ENCODE measurements around the gene RIPK1. TPM values are rescaled to one million over a fixed set of nuclear protein-coding genes. Genes with fewer than 3 reads are reported as not detected.
"Not testable (repeated sequence)": the region's sequence is repeated elsewhere in the genome, so short reads cannot be mapped to it uniquely, and the experiment has no call there.

The RIPK1 gene
- total RNA-seq, 1 donor from 2014 or later: 26.2 TPM

- no peak for DNase-seq (ENCODE audit: low spot score)
- no peak overlapping the region for H3K27ac Mint-ChIP-seq (ENCODE audit: unreplicated experiment)
- no peaks in the 10 kb centered on the region for H3K27me3 Mint-ChIP-seq (ENCODE audit: low read depth)
- TF ChIP-seq CTCF (IDR thresholded peaks at IDR 0.05): peak; percentile 70
- peaks cover 27% of the 10 kb centered on the region for H3K4me1 Mint-ChIP-seq (ENCODE audit: low read depth)
- no peak overlapping the region for H3K4me3 Mint-ChIP-seq (ENCODE audit: unreplicated experiment)
- no peaks in the 10 kb centered on the region for H3K9me3 Mint-ChIP-seq (ENCODE audit: low read depth)
- H3K36me3 Mint-ChIP-seq (ENCODE audit: low read depth): no peaks in the 10 kb centered on the region
Measured at GRCh38 chr6:3061501-3061941, 6.8 kb upstream of the RIPK1 start.

- not testable (repeated sequence) for H3K9me3 Mint-ChIP-seq (ENCODE audit: low read depth)
- peaks cover 40% of the 10 kb centered on the region for H3K4me1 Mint-ChIP-seq (ENCODE audit: low read depth)
Measured at GRCh38 chr6:3063340-3063732, 5.0 kb upstream of the RIPK1 start.

GRCh38 chr6:3063733-3064700 lies 4.3 kb upstream of the RIPK1 start:
- H3K4me1 Mint-ChIP-seq (ENCODE audit: low read depth): peaks cover 41% of the 10 kb centered on the region
- H3K9me3 Mint-ChIP-seq (ENCODE audit: low read depth): no peaks in the 10 kb centered on the region
- TF ChIP-seq CTCF (IDR thresholded peaks at IDR 0.05): peak; percentile 41
- H3K4me3 Mint-ChIP-seq (ENCODE audit: unreplicated experiment): peak overlapping the region; percentile 91
- H3K36me3 Mint-ChIP-seq (ENCODE audit: low read depth): no peaks in the 10 kb centered on the region
- peak overlapping the region; percentile 84 for H3K27ac Mint-ChIP-seq (ENCODE audit: unreplicated experiment)
- peak; percentile 96 for DNase-seq (ENCODE audit: low spot score)
- no peaks in the 10 kb centered on the region for H3K27me3 Mint-ChIP-seq (ENCODE audit: low read depth)

More at GRCh38 chr6:3063340-3063732, 5.0 kb upstream of the RIPK1 start:
- not testable (repeated sequence) for DNase-seq (ENCODE audit: low spot score); H3K27me3 Mint-ChIP-seq (ENCODE audit: low read depth); H3K36me3 Mint-ChIP-seq (ENCODE audit: low read depth)
- peak overlapping the region; percentile 84 for H3K27ac Mint-ChIP-seq (ENCODE audit: unreplicated experiment)
- peak overlapping the region; percentile 91 for H3K4me3 Mint-ChIP-seq (ENCODE audit: unreplicated experiment)

- H3K4me1 Mint-ChIP-seq (ENCODE audit: low read depth): peaks cover 58% of the 10 kb centered on the region
- peaks cover under 1% of the 10 kb centered on the region for H3K36me3 Mint-ChIP-seq (ENCODE audit: low read depth)
- no peak for TF ChIP-seq CTCF (IDR thresholded peaks at IDR 0.05)
- no peaks in the 10 kb centered on the region for H3K9me3 Mint-ChIP-seq (ENCODE audit: low read depth)
- no peak for DNase-seq (ENCODE audit: low spot score)
- H3K4me3 Mint-ChIP-seq (ENCODE audit: unreplicated experiment): no peak overlapping the region
- no peak overlapping the region for H3K27ac Mint-ChIP-seq (ENCODE audit: unreplicated experiment)
- H3K27me3 Mint-ChIP-seq (ENCODE audit: low read depth): no peaks in the 10 kb centered on the region
Measured at GRCh38 chr6:3071568-3071967, 3.3 kb downstream of the RIPK1 start.

GRCh38 chr6:3072798-3073197 lies 4.5 kb downstream of the RIPK1 start:
- H3K27me3 Mint-ChIP-seq (ENCODE audit: low read depth): no peaks in the 10 kb centered on the region
- no peak for DNase-seq (ENCODE audit: low spot score)
- H3K27ac Mint-ChIP-seq (ENCODE audit: unreplicated experiment): no peak overlapping the region
- H3K9me3 Mint-ChIP-seq (ENCODE audit: low read depth): no peaks in the 10 kb centered on the region
- H3K4me3 Mint-ChIP-seq (ENCODE audit: unreplicated experiment): no peak overlapping the region
- no peak for TF ChIP-seq CTCF (IDR thresholded peaks at IDR 0.05)
- H3K36me3 Mint-ChIP-seq (ENCODE audit: low read depth): peaks cover 10% of the 10 kb centered on the region
- H3K4me1 Mint-ChIP-seq (ENCODE audit: low read depth): peaks cover 49% of the 10 kb centered on the region

Data from chondrocyte (in vitro differentiated cells).